ENCODE measurements around the gene LINGO3. TPM values are rescaled to one million over a fixed set of nuclear protein-coding genes. Genes with fewer than 3 reads are reported as not detected.

LINGO3 gene
- total and polyA plus RNA-seq, 2 of the 4 experiments (the other 2 are of a cell fraction): not detected

- in situ Hi-C loops (cut with MboI; ENCODE audit: low sequenced_read_pairs) (no loop called here), dilution Hi-C loops (cut with HindIII; ENCODE audit: low sequenced_read_pairs, unreplicated experiment) (no loop called here), intact Hi-C loops (cut with micrococcal nuclease) (no loop called here)
- DNase-seq: peak; percentile 54
- H3K9me3 ChIP-seq (ENCODE audit: control insufficient read depth, insufficient read depth, low read length): no peaks in the 10 kb centered on the region
- no peak overlapping the region for H3K23ac ChIP-seq (ENCODE audit: low read depth, low read length)
- no peaks in the 10 kb centered on the region; the same call in 1 of the 2 replicates for H3K27me3 ChIP-seq (ENCODE audit: control insufficient read depth, insufficient read depth, low read length)
- H3K18ac ChIP-seq (ENCODE audit: low read depth, low read length): no peak overlapping the region
- peak overlapping the region; percentile 76 for H2AFZ ChIP-seq (replicated peaks; ENCODE audit: low read length, poor library complexity)
- H3K79me1 ChIP-seq (ENCODE audit: low read depth in 1 of 2, low read length in 2 of 2): no peaks in the 10 kb centered on the region
- no peak overlapping the region for H3K4ac ChIP-seq (ENCODE audit: low read depth, low read length)
- no peak overlapping the region for H3K4me2 ChIP-seq (ENCODE audit: low read depth, low read length)
- H4K5ac ChIP-seq (ENCODE audit: low read depth, low read length): no peak overlapping the region
- H2BK120ac ChIP-seq (ENCODE audit: low read depth, low read length): no peak overlapping the region
- H3K27ac ChIP-seq (ENCODE audit: insufficient read depth, low read length): no peak overlapping the region
- H2BK15ac ChIP-seq (ENCODE audit: low read depth, low read length): no peak overlapping the region
- no peak overlapping the region for H3K56ac ChIP-seq (ENCODE audit: extremely low read depth, insufficient read depth, low read length)
- TF ChIP-seq NFE2L2 (IDR thresholded peaks at IDR 0.05; ENCODE audit: low read depth, low read length) (peak; percentile 66; the same call in 1 of the 2 replicates), POLR2A (IDR thresholded peaks at IDR 0.05; ENCODE audit: low read depth, low read length) (no peak), CEBPB (IDR thresholded peaks at IDR 0.05; ENCODE audit: low read depth, low read length) (peak; percentile 77), CHD1 (IDR thresholded peaks at IDR 0.05; ENCODE audit: low read depth, low read length) (no peak)
- H2AK5ac ChIP-seq (ENCODE audit: low read depth, low read length): no peak overlapping the region
- H3K14ac ChIP-seq (replicated peaks; ENCODE audit: low read depth, low read length): peak overlapping the region; percentile 68; the same call in 1 of the 2 replicates
- peak; percentile 67 for ATAC-seq (ENCODE audit: low read depth)
- BruUV-seq (replicated peaks): no TSS peak
- H2BK5ac ChIP-seq (ENCODE audit: low read depth, low read length, poor library complexity, severe bottlenecking): no peak overlapping the region
- no peak overlapping the region for H4K91ac ChIP-seq (ENCODE audit: insufficient read depth, low read depth, low read length)
- H3K9ac ChIP-seq (ENCODE audit: low read depth, low read length): no peak overlapping the region
- no peaks in the 10 kb centered on the region for H4K20me1 ChIP-seq (ENCODE audit: insufficient read depth, low read length)
- H2AK9ac ChIP-seq (replicated peaks; ENCODE audit: low read depth, low read length, poor library complexity): peak overlapping the region; percentile 3
- no peaks in the 10 kb centered on the region for H3K36me3 ChIP-seq (ENCODE audit: control insufficient read depth, insufficient read depth, low read length)
- no peaks in the 10 kb centered on the region for H3K9me1 ChIP-seq (ENCODE audit: insufficient read depth, low read length)
- H3K4me3 ChIP-seq (ENCODE audit: insufficient read depth, low read depth, low read length): no peak overlapping the region
- ChIA-PET CTCF (no interaction called here), POLR2A (ENCODE audit: unreplicated experiment) (interaction anchor here (0.9 to 1.0 kb wide), 2 partner anchors 10 to 12 kb away, joined by 3 to 4 read pairs; no protein-coding TSS in a partner anchor)
- 67% methylated on average over 5 of the region's 5 CpGs; no CpG with 5 or more reads in 1 of the 2 experiments for WGBS, 2 experiments (ENCODE audit: extremely low coverage in 2 of 2, insufficient read length in 1 of 2)
- H4K8ac ChIP-seq (ENCODE audit: low read depth in 2 of 2, low read length in 2 of 2): no peak overlapping the region
- no peaks in the 10 kb centered on the region for H3K4me1 ChIP-seq (ENCODE audit: control insufficient read depth, insufficient read depth, low read length)
- no peak overlapping the region for H2BK20ac ChIP-seq (ENCODE audit: low read depth, low read length)
These were observed 48.6 kb downstream of the LINGO3 start for GRCh38 chr19:2259336-2259735.

Other genes starting within 250 kb of the LINGO3 start
- 8.9 and 9.3 TPM in 2 replicates for gene MOB3A, start 211.8 kb downstream of the LINGO3 start, total RNA-seq (2012; rRNA removed)
- 26.5 and 28.8 TPM in 2 replicates for gene MOB3A, start 211.8 kb downstream of the LINGO3 start, polyA plus RNA-seq (2012; rRNA removed)
- 0.56 and 0.72 TPM in 2 replicates for gene IZUMO4, start 211.2 kb downstream of the LINGO3 start, total RNA-seq (2012; rRNA removed)
- 2.8 and 3.4 TPM in 2 replicates for gene IZUMO4, start 211.2 kb downstream of the LINGO3 start, polyA plus RNA-seq (2012; rRNA removed)
- gene AP3D1, start 156.6 kb downstream of the LINGO3 start, total RNA-seq (2012; rRNA removed): 75.3 and 76.1 TPM in 2 replicates
- gene AP3D1, start 156.6 kb downstream of the LINGO3 start, polyA plus RNA-seq (2012; rRNA removed): 129 and 132 TPM in 2 replicates
- 2.5 TPM in 2 replicates for gene DOT1L, start 144.2 kb downstream of the LINGO3 start, total RNA-seq (2012; rRNA removed)
- 12.6 and 22.0 TPM in 2 replicates for gene DOT1L, start 144.2 kb downstream of the LINGO3 start, polyA plus RNA-seq (2012; rRNA removed)
- 31.7 and 33.1 TPM in 2 replicates for gene PLEKHJ1, start 71.8 kb downstream of the LINGO3 start, total RNA-seq (2012; rRNA removed)
- 62.8 and 69.8 TPM in 2 replicates for gene PLEKHJ1, start 71.8 kb downstream of the LINGO3 start, polyA plus RNA-seq (2012; rRNA removed)
- gene SF3A2, start 71.3 kb downstream of the LINGO3 start, total RNA-seq (2012; rRNA removed): 4.8 and 7.5 TPM in 2 replicates
- gene SF3A2, start 71.3 kb downstream of the LINGO3 start, polyA plus RNA-seq (2012; rRNA removed): 29.8 and 34.5 TPM in 2 replicates
- gene AMH, start 58.8 kb downstream of the LINGO3 start, total RNA-seq (2012; rRNA removed): under 0.01 TPM in 1 of 2 replicates, not detected in the other
- 0.86 and 1.5 TPM in 2 replicates for gene AMH, start 58.8 kb downstream of the LINGO3 start, polyA plus RNA-seq (2012; rRNA removed)
- not detected in 2 replicates for gene JSRP1, start 51.7 kb downstream of the LINGO3 start, total RNA-seq (2012; rRNA removed)
- gene JSRP1, start 51.7 kb downstream of the LINGO3 start, polyA plus RNA-seq (2012; rRNA removed): not detected in 2 replicates
- under 0.01 TPM in 1 of 2 replicates, not detected in the other for gene PEAK3, start 26.0 kb downstream of the LINGO3 start, total RNA-seq (2012; rRNA removed)
- gene PEAK3, start 26.0 kb downstream of the LINGO3 start, polyA plus RNA-seq (2012; rRNA removed): 0.09 and 0.19 TPM in 2 replicates
- 145 and 200 TPM in 2 replicates for gene LSM7, start 20.4 kb upstream of the LINGO3 start, total RNA-seq (2012; rRNA removed)
- 544 and 708 TPM in 2 replicates for gene LSM7, start 20.4 kb upstream of the LINGO3 start, polyA plus RNA-seq (2012; rRNA removed)
- 3.4 and 4.2 TPM in 2 replicates for gene SPPL2B, start 20.5 kb upstream of the LINGO3 start, total RNA-seq (2012; rRNA removed)
- gene SPPL2B, start 20.5 kb upstream of the LINGO3 start, polyA plus RNA-seq (2012; rRNA removed): 45.7 and 52.0 TPM in 2 replicates
- gene TMPRSS9, start 52.1 kb upstream of the LINGO3 start, total RNA-seq (2012; rRNA removed): not detected in 2 replicates
- gene TMPRSS9, start 52.1 kb upstream of the LINGO3 start, polyA plus RNA-seq (2012; rRNA removed): not detected in 2 replicates
- 21.0 and 29.2 TPM in 2 replicates for gene TIMM13, start 119.4 kb upstream of the LINGO3 start, total RNA-seq (2012; rRNA removed)
- 62.3 and 93.7 TPM in 2 replicates for gene TIMM13, start 119.4 kb upstream of the LINGO3 start, polyA plus RNA-seq (2012; rRNA removed)
- 104 and 108 TPM in 2 replicates for gene LMNB2, start 148.8 kb upstream of the LINGO3 start, total RNA-seq (2012; rRNA removed)
- 106 and 117 TPM in 2 replicates for gene LMNB2, start 148.8 kb upstream of the LINGO3 start, polyA plus RNA-seq (2012; rRNA removed)
- 28.1 and 30.1 TPM in 2 replicates for gene GADD45B, start 168.0 kb upstream of the LINGO3 start, total RNA-seq (2012; rRNA removed)
- gene GADD45B, start 168.0 kb upstream of the LINGO3 start, polyA plus RNA-seq (2012; rRNA removed): 84.0 and 106 TPM in 2 replicates